H1 (cell line): ENCODE data around the gene FBXO38. TPM values are rescaled to one million over a fixed set of nuclear protein-coding genes. Genes with fewer than 3 reads are reported as not detected.

Experiments
- CBX5 ChIP-seq: fragments of 300-800, 300-1000 bp; sonication (generic); IDR thresholded peaks from 2 replicates; pipeline ENCODE4 v1.7.1; 2016; ENCODE audit warnings: antibody characterized with exemption, low read length, low read depth
- CEBPB ChIP-seq: IDR thresholded peaks from 2 replicates; pipeline ENCODE4 v1.6.1; 2012; ENCODE audit warnings: low read depth, low read length
- EZH2 ChIP-seq: fragments of 200-600 bp; sonication (generic); IDR thresholded peaks from 2 replicates; pipeline ENCODE4 v1.7.1; 2012; ENCODE audit warnings: low read depth, mild to moderate bottlenecking, moderate library complexity, low read length, inconsistent platforms; ENCODE audit not compliant: severe bottlenecking
- RAD21 ChIP-seq, 2 experiments: IDR thresholded peaks in 1 of 2; conservative IDR thresholded peaks in 1 of 2; 2 replicates each; pipeline ENCODE4 v1.6.1; 2011; ENCODE audit warnings: low read depth in 2 of 2, low read length in 2 of 2, improper control_type of control experiment in 1 of 2, inconsistent platforms in 1 of 2, mild to moderate bottlenecking in 1 of 2, moderate library complexity in 1 of 2
- polyA plus RNA-seq, 7 experiments: library from polyadenylated mRNA; depleted of rRNA in 3 of 7; stranded (reverse) in 5 of 7; unstranded in 2 of 7; fragments of >200 nt in 5 of 7; fragments of 200-250 nt in 2 of 7; gene quantifications; 1 replicate in 5 of 7; 2 replicates in 1 of 7; 4 replicates in 1 of 7; pipeline versions ENCODE4 v1.2.1 to v1.2.3, GENCODE V29; 2011 to 2013; ENCODE audit warnings: missing spikeins in 2 of 7, mixed read lengths in 2 of 7
- total RNA-seq: library from RNA; stranded (reverse); fragmentation: NEBNext Ultra II Directional; extraction: Animal tissue kit (Norgen Biotek cat#: 25700); gene quantifications from 2 replicates; pipeline ENCODE4 v1.2.1, GENCODE V29; 2021

Gene FBXO38
- total and polyA plus RNA-seq, 2 of the 8 experiments (the other 6 are each of a cell fraction or from before 2014, with no cell fraction given), result 9.1 to 34.3 TPM

DNA sequence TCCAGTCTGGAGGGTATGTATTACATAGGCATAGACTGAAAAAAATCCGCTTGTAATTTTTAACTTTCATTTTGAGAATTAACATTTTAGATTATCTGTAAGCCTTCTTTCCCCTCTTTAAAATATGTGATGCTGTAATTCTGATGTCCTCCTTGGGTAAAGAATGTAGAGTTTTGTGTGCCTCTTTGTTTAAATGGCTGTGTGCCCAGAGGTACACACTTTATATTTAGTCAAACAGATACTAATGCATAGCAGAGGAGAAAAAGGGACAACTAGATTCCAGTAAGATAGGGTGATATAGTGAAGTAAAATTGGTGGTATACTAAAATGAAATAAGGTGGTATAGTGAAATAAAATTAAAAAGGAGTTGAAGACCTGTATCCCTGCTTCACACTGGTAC lies 1.3 kb downstream of the FBXO38 start (continued):
- TF ChIP-seq EZH2 (no peak), CEBPB (no peak), RAD21 (IDR thresholded peaks at IDR 0.05 in 1 of 2, conservative IDR thresholded peaks at IDR 0.05 in 1 of 2; ENCODE audit: low read depth in 2 of 2, low read length in 2 of 2) (no peak), CBX5 (no peak)
